Measurements from ENCODE around the gene AGTPBP1.

DNA sequence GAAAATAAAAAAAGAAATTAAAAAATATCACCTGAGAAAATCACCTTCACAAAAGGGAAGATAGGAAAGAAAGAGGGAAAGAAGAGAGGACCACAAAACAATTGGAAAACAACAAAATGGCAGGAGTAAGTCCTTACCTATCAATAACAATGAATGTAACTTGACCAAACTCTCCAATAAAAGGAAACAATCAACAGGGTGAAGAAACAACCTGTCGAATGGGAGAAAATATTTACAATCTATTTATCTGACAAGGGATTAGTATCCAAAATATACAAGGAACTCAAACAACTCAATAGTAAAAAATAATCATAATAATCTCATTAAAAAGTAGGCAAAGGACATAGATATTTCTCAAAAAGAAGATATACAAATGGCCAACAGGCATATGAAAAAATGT lies 135.8 kb downstream of the AGTPBP1 start:
- TF ChIP-seq, protein P1, sequence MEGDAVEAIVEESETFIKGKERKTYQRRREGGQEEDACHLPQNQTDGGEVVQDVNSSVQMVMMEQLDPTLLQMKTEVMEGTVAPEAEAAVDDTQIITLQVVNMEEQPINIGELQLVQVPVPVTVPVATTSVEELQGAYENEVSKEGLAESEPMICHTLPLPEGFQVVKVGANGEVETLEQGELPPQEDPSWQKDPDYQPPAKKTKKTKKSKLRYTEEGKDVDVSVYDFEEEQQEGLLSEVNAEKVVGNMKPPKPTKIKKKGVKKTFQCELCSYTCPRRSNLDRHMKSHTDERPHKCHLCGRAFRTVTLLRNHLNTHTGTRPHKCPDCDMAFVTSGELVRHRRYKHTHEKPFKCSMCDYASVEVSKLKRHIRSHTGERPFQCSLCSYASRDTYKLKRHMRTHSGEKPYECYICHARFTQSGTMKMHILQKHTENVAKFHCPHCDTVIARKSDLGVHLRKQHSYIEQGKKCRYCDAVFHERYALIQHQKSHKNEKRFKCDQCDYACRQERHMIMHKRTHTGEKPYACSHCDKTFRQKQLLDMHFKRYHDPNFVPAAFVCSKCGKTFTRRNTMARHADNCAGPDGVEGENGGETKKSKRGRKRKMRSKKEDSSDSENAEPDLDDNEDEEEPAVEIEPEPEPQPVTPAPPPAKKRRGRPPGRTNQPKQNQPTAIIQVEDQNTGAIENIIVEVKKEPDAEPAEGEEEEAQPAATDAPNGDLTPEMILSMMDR (conservative IDR thresholded peaks at IDR 0.05) = no peak
- TF ChIP-seq ZFX (IDR thresholded peaks at IDR 0.05) = no peak

Data from C4-2B (cell line).